ENCODE measurements around the gene C17orf113. TPM values are rescaled to one million over a fixed set of nuclear protein-coding genes. Genes with fewer than 3 reads are reported as not detected.
"Not testable (repeated sequence)": the region's sequence is repeated elsewhere in the genome, so short reads cannot be mapped to it uniquely, and the experiment has no call there.

Gene C17orf113
- total and polyA plus RNA-seq, 12 donors, result 0.26 to 1.2 (median 0.88) TPM

DNA sequence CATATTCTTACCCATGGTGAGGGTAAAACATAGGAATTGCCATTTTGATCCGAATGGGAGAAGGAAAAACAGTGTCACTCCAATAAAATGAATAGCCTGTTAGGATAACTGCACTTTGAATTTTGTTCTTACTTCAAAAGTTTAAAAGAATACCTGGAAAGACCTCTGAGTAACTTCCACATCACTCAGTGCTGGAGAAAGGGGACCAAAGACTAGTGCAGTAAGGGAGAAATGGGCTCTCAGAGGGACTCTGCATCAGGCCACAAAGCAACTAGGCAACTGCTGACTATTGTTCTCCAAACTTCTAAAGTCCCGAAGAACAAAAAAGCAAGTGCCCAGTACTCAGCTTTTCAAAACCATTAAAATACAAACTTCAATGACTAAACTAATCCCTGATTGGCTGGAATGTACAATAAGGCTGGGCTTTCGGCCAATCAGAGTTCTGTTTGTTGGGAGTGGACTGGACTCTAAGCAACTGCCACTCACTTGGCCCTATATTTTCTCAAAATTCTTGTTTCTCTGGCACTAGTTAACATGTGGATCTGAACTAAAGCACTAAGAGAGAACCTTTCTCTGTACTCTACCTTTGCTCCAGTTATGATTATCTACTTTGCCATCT lies 39.4 kb downstream of the C17orf113 start:
- Histone ChIP-seq H3K27me3 (no peaks in the 10 kb centered on the region), H3K9me3 (no peaks in the 10 kb centered on the region), H3K27ac (peak overlapping the region in 4 of 10 donors; percentile 7 to 38 (median 34)), H3K4me1 (peaks cover 0 to 98% (median 94%) of the 10 kb centered on the region in 9 donors), H3K4me3 (no peak overlapping the region), H3K36me3 (peaks cover 0 to 15% (median 0%) of the 10 kb centered on the region in 9 donors)
- TF ChIP-seq, protein P1, sequence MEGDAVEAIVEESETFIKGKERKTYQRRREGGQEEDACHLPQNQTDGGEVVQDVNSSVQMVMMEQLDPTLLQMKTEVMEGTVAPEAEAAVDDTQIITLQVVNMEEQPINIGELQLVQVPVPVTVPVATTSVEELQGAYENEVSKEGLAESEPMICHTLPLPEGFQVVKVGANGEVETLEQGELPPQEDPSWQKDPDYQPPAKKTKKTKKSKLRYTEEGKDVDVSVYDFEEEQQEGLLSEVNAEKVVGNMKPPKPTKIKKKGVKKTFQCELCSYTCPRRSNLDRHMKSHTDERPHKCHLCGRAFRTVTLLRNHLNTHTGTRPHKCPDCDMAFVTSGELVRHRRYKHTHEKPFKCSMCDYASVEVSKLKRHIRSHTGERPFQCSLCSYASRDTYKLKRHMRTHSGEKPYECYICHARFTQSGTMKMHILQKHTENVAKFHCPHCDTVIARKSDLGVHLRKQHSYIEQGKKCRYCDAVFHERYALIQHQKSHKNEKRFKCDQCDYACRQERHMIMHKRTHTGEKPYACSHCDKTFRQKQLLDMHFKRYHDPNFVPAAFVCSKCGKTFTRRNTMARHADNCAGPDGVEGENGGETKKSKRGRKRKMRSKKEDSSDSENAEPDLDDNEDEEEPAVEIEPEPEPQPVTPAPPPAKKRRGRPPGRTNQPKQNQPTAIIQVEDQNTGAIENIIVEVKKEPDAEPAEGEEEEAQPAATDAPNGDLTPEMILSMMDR (IDR thresholded peaks at IDR 0.05), result no peak
- no peak for DNase-seq
- no peak for ATAC-seq
- 95 to 97% methylated on average over 3 of the region's 3 CpGs for WGBS, 2 donors
- intact Hi-C loops (cut with DNase I), result loop anchor here in 1 of 10 donors (5.0 kb wide), 1 partner anchor 44 kb away; the partner anchor contains the start of gene CNP

DNA sequence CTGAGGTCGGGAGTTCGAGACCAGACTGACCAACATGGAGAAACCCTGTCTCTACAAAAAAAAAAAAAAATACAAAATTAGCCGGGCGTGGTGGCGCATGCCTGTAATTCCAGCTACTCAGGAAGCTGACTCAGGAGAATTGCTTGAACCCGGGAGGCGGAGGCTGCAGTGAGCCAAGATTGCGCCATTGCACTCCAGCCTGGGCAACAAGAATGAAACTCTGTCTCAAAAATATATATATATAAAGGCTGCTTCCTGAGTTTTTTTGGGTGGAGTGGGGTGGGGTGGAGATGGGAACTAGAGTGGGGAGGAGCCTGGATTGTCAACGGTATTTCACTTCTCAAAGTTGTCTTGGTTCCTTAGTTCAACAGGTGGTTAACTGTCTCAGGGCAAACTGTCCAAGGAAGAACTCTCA lies 40.1 kb downstream of the C17orf113 start:
- intact Hi-C loops (cut with DNase I), result loop anchor here in 1 of 10 donors (5.0 kb wide), 1 partner anchor 43 kb away; the partner anchor contains the start of gene CNP
- peak in 1 of 8 donors; percentile 60 for ATAC-seq
- not testable (repeated sequence) for H3K9me3 ChIP-seq, H3K4me3 ChIP-seq, DNase-seq, H3K27me3 ChIP-seq
- peak overlapping the region in 4 of 10 donors; percentile 7 to 57 (median 34) for H3K27ac ChIP-seq
- WGBS, 2 donors, result 53 to 64% methylated on average over 9 of the region's 9 CpGs
- peaks cover 0 to 98% (median 93%) of the 10 kb centered on the region in 9 donors for H3K4me1 ChIP-seq
- peaks cover 0 to 15% (median 0%) of the 10 kb centered on the region in 9 donors for H3K36me3 ChIP-seq

DNA sequence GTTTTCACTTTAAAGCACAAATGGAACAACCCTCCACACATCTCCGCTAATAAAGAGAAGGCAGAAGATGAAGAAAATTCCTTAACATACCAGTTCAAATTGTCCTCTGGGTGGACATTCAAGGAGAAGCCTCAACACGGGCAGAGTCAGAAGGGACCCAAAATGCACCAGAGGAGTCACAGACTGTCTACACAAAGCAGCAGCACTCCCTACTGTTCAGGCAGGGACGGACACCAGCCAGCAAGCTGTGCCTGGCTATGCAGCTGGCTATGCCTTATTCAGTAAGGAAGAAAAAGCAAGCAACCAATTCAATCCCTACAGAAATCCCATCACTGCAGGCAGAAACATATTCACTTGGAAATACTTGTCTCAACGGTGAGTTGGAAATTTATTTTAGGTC lies 41.2 kb downstream of the C17orf113 start:
- intact Hi-C loops (cut with DNase I), result no loop called here
- Histone ChIP-seq H3K4me3 (no peak overlapping the region), H3K9me3 (no peaks in the 10 kb centered on the region), H3K27me3 (no peaks in the 10 kb centered on the region), H3K4me1 (peaks cover 0 to 98% (median 92%) of the 10 kb centered on the region in 9 donors), H3K36me3 (peaks cover 0 to 12% (median 0%) of the 10 kb centered on the region in 9 donors), H3K27ac (peak overlapping the region in 5 of 10 donors; percentile 3 to 76 (median 31))
- no peak for DNase-seq
- WGBS, 2 donors, result 73 to 75% methylated on average over 4 of the region's 4 CpGs
- TF ChIP-seq, protein P1 (IDR thresholded peaks at IDR 0.05), result peak in 3 of 9 donors; percentile 19 to 26 (median 22)
- peak in 4 of 8 donors; percentile 21 to 45 (median 43) for ATAC-seq

DNA sequence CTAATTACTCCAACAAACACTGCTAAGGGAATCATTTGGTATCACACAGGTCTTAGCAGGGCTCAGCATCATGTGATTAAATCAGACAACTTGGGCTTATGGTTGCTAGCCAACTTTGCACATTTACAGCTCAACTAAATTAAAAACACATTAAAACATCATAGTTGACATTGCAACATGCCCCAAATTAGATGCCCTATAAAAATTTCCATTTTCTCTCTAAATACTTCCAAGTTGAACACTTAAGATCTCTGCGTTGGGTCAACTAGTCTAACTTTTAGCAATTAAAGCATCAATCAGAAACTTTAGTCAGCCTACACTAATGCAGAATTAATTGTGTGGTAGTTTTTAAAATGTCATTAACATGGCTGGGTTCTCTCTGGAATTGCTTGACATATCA lies 45.2 kb downstream of the C17orf113 start:
- Histone ChIP-seq H3K9me3 (no peaks in the 10 kb centered on the region), H3K36me3 (peaks cover 0 to 44% (median 3%) of the 10 kb centered on the region in 9 donors), H3K4me1 (peaks cover 0 to 93% (median 67%) of the 10 kb centered on the region in 9 donors), H3K4me3 (no peak overlapping the region), H3K27me3 (no peaks in the 10 kb centered on the region), H3K27ac (no peak overlapping the region)
- WGBS, 2 donors, result 87 to 90% methylated on average over 1 of the region's 1 CpG
- no peak for DNase-seq
- TF ChIP-seq, protein P1 (IDR thresholded peaks at IDR 0.05), result no peak
- intact Hi-C loops (cut with DNase I), result no loop called here
- no peak for ATAC-seq
